KMS-11 (cell line): Measurements from ENCODE around the gene CHMP2B.
A peak's percentile ranks its signal among the peaks of the same experiment; 100 is the strongest.
"Not testable (repeated sequence)": the region's sequence is repeated elsewhere in the genome, so short reads cannot be mapped to it uniquely, and the experiment has no call there.

ENCODE experiments used
- H2AFZ ChIP-seq: fragments of 200-600 bp; sonication (generic); 2 replicates; pipeline ENCODE4 v1.6.1; 2016; ENCODE audit warnings: antibody characterized with exemption, mixed run types, low read depth
- H3K27ac ChIP-seq: fragments of 200-600 bp; sonication (generic); 2 replicates; pipeline ENCODE4 v1.6.1; 2016; ENCODE audit warnings: mild to moderate bottlenecking, mixed run types
- H3K27me3 ChIP-seq: fragments of 200-600 bp; sonication (generic); 2 replicates; pipeline ENCODE4 v1.6.1; 2017; ENCODE audit warnings: mild to moderate bottlenecking, low read depth, mixed run types, moderate library complexity; ENCODE audit not compliant: insufficient read depth
- H3K36me3 ChIP-seq: fragments of 200-600 bp; sonication (generic); 2 replicates; pipeline ENCODE4 v1.6.1; 2017; ENCODE audit warnings: mild to moderate bottlenecking, mixed run types; ENCODE audit not compliant: insufficient read depth
- H3K4me1 ChIP-seq: fragments of 200-600 bp; sonication (generic); 2 replicates; pipeline ENCODE4 v1.6.1; 2016; ENCODE audit warnings: mild to moderate bottlenecking, low read depth, mixed run types; ENCODE audit not compliant: poor library complexity, severe bottlenecking
- H3K4me2 ChIP-seq: fragments of 200-600 bp; sonication (generic); 2 replicates; pipeline ENCODE4 v1.7.0; 2016; ENCODE audit warnings: mild to moderate bottlenecking, mixed run types
- H3K4me3 ChIP-seq: fragments of 200-600 bp; sonication (generic); IDR thresholded peaks from 2 replicates; pipeline ENCODE4 v1.6.1; 2017; ENCODE audit warnings: low read depth, low read length, mixed read lengths; ENCODE audit not compliant: insufficient read depth
- H3K79me2 ChIP-seq: fragments of 200-600 bp; sonication (generic); 2 replicates; pipeline ENCODE4 v1.6.1; 2016; ENCODE audit warnings: low read depth, mixed run types; ENCODE audit not compliant: insufficient read depth
- H3K9ac ChIP-seq: fragments of 200-600 bp; sonication (generic); 2 replicates; pipeline ENCODE4 v1.6.1; 2016; ENCODE audit warnings: mild to moderate bottlenecking, mixed run types
- H4K20me1 ChIP-seq: fragments of 200-600 bp; sonication (generic); 2 replicates; pipeline ENCODE4 v1.6.1; 2016; ENCODE audit warnings: mild to moderate bottlenecking, mixed run types; ENCODE audit not compliant: insufficient read depth
- TF ChIP-seq, protein P1 (sequence below): fragments of 200-600 bp; sonication (generic); conservative IDR thresholded peaks from 2 replicates; pipeline ENCODE4 v1.6.1; 2017; ENCODE audit warnings: low read depth, mild to moderate bottlenecking, antibody characterized with exemption, low read length, moderate library complexity, mixed read lengths

CHMP2B gene

DNA sequence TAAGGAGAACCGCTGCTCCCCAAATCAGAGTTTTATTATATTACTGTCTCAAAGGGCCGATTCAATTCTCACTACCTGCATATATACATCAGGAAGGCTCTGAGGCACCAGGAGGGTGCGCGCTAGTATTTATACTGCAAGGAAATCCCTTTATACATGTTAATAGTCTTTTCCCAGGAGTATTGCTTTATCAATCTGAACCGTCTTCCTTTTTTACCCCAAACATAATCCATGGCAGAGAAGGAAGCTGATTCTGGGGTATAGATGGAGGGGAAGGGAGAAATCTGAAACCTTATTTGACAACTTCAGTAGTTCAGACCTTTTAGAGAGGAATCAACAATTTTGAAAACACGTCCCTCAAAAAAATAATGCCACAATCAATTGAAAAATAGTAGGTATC is 49.4 kb downstream of the CHMP2B start, which contains the start of gene POU1F1:
POU1F1 (minus strand) TSS at position 101 of the 400 bp plus-strand sequence. CDS start 122 bp downstream, outside the sequence.
- Histone ChIP-seq H4K20me1 (no peaks in the 10 kb centered on the region), H3K9ac (no peak within 1 kb of the TSS), H3K4me2 (no peak within 1 kb of the TSS), H2AFZ (no peak within 1 kb of the TSS), H3K36me3 (no peaks in the 10 kb centered on the region), H3K27ac (no peak within 1 kb of the TSS), H3K27me3 (no peaks in the 10 kb centered on the region), H3K4me3 (no peak within 1 kb of the TSS), H3K79me2 (no peaks in the 10 kb centered on the region), H3K4me1 (no peaks in the 10 kb centered on the region)
- TF ChIP-seq, protein P1, sequence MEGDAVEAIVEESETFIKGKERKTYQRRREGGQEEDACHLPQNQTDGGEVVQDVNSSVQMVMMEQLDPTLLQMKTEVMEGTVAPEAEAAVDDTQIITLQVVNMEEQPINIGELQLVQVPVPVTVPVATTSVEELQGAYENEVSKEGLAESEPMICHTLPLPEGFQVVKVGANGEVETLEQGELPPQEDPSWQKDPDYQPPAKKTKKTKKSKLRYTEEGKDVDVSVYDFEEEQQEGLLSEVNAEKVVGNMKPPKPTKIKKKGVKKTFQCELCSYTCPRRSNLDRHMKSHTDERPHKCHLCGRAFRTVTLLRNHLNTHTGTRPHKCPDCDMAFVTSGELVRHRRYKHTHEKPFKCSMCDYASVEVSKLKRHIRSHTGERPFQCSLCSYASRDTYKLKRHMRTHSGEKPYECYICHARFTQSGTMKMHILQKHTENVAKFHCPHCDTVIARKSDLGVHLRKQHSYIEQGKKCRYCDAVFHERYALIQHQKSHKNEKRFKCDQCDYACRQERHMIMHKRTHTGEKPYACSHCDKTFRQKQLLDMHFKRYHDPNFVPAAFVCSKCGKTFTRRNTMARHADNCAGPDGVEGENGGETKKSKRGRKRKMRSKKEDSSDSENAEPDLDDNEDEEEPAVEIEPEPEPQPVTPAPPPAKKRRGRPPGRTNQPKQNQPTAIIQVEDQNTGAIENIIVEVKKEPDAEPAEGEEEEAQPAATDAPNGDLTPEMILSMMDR: no peak

GRCh38 chr3:87287011-87287410 is 59.9 kb downstream of the CHMP2B start:
- TF ChIP-seq, protein P1: no peak
- H3K36me3 ChIP-seq: no peaks in the 10 kb centered on the region
- no peaks in the 10 kb centered on the region for H3K27me3 ChIP-seq
- H3K27ac ChIP-seq: no peak overlapping the region
- H2AFZ ChIP-seq: no peak overlapping the region
- H3K79me2 ChIP-seq: no peaks in the 10 kb centered on the region
- no peak overlapping the region for H3K4me2 ChIP-seq
- H4K20me1 ChIP-seq: no peaks in the 10 kb centered on the region
- H3K4me3 ChIP-seq: no peak overlapping the region
- no peaks in the 10 kb centered on the region for H3K4me1 ChIP-seq
- H3K9ac ChIP-seq: no peak overlapping the region

GRCh38 chr3:87288446-87288845 is 61.3 kb downstream of the CHMP2B start:
- TF ChIP-seq, protein P1: no peak

GRCh38 chr3:87298111-87298718 is 71.1 kb downstream of the CHMP2B start:
- TF ChIP-seq, protein P1: peak; percentile 53
- H3K79me2 ChIP-seq: no peaks in the 10 kb centered on the region
- no peak overlapping the region for H3K9ac ChIP-seq
- H3K27ac ChIP-seq: no peak overlapping the region
- no peaks in the 10 kb centered on the region for H3K36me3 ChIP-seq
- H4K20me1 ChIP-seq: no peaks in the 10 kb centered on the region
- no peaks in the 10 kb centered on the region for H3K4me1 ChIP-seq
- no peaks in the 10 kb centered on the region for H3K27me3 ChIP-seq
- no peak overlapping the region for H3K4me3 ChIP-seq
- no peak overlapping the region for H2AFZ ChIP-seq
- no peak overlapping the region for H3K4me2 ChIP-seq

More at GRCh38 chr3:87288446-87288845, 61.3 kb downstream of the CHMP2B start:
- Histone ChIP-seq H2AFZ (no peak overlapping the region), H3K27ac (no peak overlapping the region), H3K79me2 (no peaks in the 10 kb centered on the region), H3K9ac (no peak overlapping the region), H4K20me1 (no peaks in the 10 kb centered on the region), H3K36me3 (no peaks in the 10 kb centered on the region), H3K4me3 (no peak overlapping the region), H3K4me2 (no peak overlapping the region), H3K27me3 (no peaks in the 10 kb centered on the region), H3K4me1 (no peaks in the 10 kb centered on the region)

GRCh38 chr3:87305031-87305430 is 77.9 kb downstream of the CHMP2B start:
- H2AFZ ChIP-seq, H3K27ac ChIP-seq, H3K9ac ChIP-seq, H3K27me3 ChIP-seq, H3K79me2 ChIP-seq, H3K4me1 ChIP-seq, H3K4me3 ChIP-seq, H4K20me1 ChIP-seq, H3K4me2 ChIP-seq, H3K36me3 ChIP-seq: not testable (repeated sequence)
